NOMO-1 (cell line): ENCODE results near the gene COP1.
A peak's percentile ranks its signal among the peaks of the same experiment; 100 is the strongest.
"Not testable (repeated sequence)": the region's sequence is repeated elsewhere in the genome, so short reads cannot be mapped to it uniquely, and the experiment has no call there.

Experiments
- DNase-seq, 2 experiments: peaks; one replicate each; lab custom pipeline; 2025; ENCODE audit not compliant: unreplicated experiment in 2 of 2; lab: John Stamatoyannopoulos, UW

Gene COP1

DNA sequence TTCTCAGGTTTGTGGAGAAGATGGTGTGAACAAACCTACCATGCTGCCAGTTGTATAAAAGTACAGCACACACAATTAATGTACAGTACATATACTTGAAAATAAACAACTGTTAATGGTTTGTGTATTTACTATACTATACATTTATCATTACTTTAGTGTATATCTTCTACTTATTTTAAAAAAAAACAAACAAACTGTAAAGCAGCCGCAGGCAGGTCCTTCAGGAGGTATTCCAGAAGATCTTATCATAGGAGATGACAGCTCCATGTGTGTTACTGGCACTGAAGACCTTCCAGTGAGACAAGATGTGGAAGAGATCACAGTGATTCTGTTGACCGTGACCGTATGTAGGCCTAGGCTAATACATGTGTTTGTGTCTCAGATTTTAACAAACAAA lies 155.7 kb downstream of the COP1 start:
- DNase-seq, result no peak

DNA sequence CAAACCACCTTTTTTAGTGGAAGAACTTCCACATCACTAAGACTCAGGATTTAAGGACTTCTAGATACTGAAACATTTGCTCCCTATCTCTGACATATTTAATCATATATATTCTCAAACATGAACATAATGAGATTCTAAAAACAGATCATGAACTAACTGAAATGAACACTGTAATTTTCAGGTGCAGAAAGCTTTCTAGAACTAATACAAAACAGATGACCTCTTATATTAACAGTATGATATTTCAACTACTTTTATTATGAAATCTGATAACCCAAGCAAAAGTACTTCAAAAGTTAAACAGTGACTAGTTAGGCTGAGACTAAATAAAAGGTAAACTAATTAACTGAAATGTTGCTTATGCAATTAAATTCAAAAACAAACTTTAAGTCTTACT lies 157.5 kb downstream of the COP1 start:
- DNase-seq, result no peak

- peak in 1 of 2 experiments; percentile 6 for DNase-seq
Measured at GRCh38 chr1:176046926-176047325, 160.2 kb downstream of the COP1 start.

GRCh38 chr1:176043537-176043936 lies 163.5 kb downstream of the COP1 start:
- DNase-seq, result no peak

DNA sequence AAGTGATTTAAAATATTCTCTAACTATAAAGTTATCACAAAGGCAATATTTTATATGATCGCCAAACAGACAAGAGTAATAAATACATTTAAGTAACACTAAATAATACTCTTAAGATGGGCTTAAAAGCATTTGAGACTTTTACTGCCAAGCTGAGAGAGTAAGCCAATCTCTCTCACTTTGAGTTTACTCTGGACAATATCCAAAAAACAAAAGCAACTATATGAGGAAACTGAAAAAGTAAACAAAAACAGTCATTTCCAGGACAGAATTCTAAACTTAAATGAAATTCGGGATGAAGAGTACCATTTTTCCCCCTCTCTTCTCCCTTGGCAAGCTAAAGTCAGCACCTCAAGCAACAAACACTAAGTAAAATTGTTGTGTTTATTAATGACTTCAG lies 173.2 kb downstream of the COP1 start:
- no peak for DNase-seq

DNA sequence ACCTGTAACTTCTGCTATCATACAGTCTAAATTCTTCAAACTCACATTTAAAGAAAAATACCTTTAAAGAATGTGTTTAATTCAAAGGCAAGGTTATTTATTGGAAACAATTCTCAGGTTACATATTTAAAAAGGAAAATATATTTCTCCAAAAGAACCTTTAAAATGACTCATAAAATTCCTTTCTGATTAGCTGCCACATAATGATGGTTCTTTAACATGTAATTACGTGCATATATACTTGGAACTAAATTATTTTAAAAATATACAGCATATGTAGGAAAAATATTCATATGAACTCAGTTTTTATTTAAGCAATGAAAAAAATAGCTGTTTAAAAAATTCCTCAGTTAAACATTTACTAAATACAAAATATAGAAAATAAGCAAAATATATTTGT lies 173.6 kb downstream of the COP1 start:
- DNase-seq, result no peak

GRCh38 chr1:176032040-176032645 lies 174.9 kb downstream of the COP1 start:
- DNase-seq, result no peak

GRCh38 chr1:176029609-176030008 lies 177.5 kb downstream of the COP1 start:
- no peak for DNase-seq

GRCh38 chr1:176029155-176029554 lies 177.9 kb downstream of the COP1 start:
- DNase-seq, result no peak

- not testable (repeated sequence) for DNase-seq
Measured at GRCh38 chr1:176027934-176028333, 179.2 kb downstream of the COP1 start.

DNA sequence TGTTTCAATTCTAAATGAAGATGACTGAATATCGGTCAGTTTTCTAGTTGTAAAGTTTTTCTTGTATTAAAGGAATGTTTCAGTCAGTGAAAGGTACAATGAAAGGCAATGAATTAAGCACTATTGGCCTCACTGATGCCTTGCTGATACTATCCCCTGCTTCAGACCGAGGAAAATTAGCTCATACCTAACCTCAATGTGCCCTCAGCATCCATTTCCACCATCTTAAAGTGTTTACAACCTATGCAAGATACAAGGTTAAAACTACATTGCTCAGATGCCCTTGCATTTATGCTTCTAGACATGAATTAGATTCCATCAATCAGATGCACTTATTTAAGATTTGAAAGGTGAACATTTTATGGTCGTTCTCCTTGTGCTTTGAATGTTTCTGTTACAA lies 184.5 kb downstream of the COP1 start:
- no peak for DNase-seq

- peak in 1 of 2 experiments; percentile 49 for DNase-seq
Measured at GRCh38 chr1:176017722-176018121, 189.4 kb downstream of the COP1 start.

GRCh38 chr1:176009951-176010350 lies 197.1 kb downstream of the COP1 start:
- no peak for DNase-seq

- not testable (repeated sequence) for DNase-seq
Measured at GRCh38 chr1:176007756-176008389, 199.2 kb downstream of the COP1 start.

- not testable (repeated sequence) for DNase-seq
Measured at GRCh38 chr1:175994660-175995059, 212.4 kb downstream of the COP1 start.

- DNase-seq, result not testable (repeated sequence)
Measured at GRCh38 chr1:175992825-175993224, 214.3 kb downstream of the COP1 start.

DNA sequence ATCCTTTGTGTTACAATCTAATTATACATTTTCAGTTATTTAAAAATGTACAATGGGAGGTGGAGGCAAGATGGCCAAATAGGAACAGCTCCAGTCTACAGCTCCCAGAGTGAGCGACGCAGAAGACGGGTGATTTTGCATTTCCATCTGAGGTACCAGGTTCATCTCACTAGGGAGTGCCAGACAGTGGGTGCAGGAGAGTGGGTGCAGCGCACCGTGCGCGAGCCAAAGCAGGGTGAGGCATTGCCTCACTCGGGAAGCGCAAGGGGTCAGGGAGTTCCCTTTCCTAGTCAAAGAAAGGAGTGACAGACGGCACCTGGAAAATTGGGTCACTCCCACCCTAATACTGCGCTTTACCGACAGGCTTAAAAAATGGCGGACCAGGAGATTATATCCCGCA lies 214.9 kb downstream of the COP1 start:
- not testable (repeated sequence) for DNase-seq

DNA sequence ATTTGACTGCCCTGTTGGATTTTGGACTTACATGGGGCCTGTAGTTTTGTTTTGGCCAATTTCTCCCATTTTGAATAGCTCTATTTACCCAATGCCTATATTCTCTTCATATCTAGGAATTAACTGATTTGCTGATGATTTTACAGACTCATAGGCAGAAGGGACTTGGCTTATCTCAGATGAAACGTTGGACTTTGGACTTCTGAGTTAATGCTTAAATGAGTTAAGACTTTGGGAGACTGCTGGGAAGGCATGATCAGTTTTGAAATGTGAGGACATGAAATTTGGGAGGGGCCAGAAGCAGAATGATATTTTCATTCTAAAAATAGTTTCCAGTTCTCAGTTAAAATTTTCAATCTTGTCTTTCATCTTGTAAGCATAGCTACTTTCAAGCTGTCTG lies 222.3 kb downstream of the COP1 start:
- DNase-seq, result no peak

- no peak for DNase-seq
Measured at GRCh38 chr1:175984057-175984812, 222.9 kb downstream of the COP1 start.

DNA sequence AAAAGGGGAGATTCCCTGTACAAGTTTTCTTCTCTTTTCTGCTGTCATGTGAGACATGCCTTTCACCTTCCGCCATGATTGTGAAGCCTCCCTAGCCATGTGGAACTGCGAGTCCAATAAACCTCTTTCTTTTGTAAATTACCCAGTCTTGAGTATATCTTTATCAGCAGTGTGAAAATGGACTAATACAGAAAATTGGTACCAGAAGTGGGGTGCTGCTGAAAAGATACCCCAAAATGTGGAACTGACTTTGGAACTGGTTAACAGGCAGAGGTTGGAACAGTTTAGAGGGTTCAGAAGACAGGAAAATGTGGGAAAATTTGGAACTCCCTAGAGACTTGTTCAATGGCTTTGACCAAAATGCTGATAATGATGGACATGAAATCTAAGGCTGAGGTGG lies 223.7 kb downstream of the COP1 start:
- DNase-seq, result not testable (repeated sequence)

- no peak for DNase-seq
Measured at GRCh38 chr1:175981128-175981527, 226.0 kb downstream of the COP1 start.

GRCh38 chr1:175978926-175979325 lies 228.2 kb downstream of the COP1 start:
- DNase-seq, result no peak
